Measurements from ENCODE around the gene SMARCD1.

SMARCD1 gene

DNA sequence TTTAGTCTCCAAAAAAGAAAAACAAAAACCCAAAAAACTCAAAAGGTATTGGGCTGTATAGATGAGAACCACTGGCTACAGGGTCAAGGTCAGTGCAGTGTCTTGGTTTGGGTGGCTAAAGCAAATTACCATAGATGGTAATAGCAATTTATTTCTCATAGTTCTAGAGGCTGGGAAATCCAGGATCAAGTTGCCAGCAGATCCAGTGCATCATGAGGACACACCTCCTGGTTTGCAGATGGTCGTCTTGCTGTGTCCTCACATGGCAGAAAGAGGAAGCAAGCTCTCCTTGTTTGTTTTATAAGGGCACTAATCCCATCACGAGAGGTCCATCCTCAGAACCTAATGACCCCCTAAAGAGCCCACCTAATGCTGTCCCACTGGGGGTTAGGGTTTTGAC is 38.1 kb downstream of the SMARCD1 start:
- H3K27me3 ChIP-seq (ENCODE audit: low read depth, low read length): no peaks in the 10 kb centered on the region
- H3K36me3 ChIP-seq (replicated peaks; ENCODE audit: low read depth, low read length): peaks cover 35% of the 10 kb centered on the region

DNA sequence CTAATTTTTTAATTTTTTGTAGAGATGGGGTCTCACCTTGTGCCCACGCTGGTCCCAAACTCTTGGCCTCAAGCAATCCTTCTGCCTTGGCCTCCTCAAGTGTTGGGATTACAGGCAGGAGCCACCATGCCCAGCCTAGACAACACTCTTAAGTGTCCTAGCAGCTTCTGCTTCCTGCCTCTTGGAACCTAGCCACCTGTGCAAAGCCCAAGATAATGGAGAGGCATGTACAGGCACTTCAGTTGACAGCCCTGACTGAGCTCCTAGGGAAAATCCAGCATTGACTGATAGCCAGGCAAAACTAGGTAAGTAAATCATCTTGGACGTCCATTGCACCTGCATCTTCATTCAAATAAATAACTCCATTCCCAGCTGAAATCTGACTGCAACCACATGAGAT is 42.4 kb downstream of the SMARCD1 start:
- no peak overlapping the region for H3K27ac ChIP-seq (ENCODE audit: low read length)
- no peaks in the 10 kb centered on the region for H3K79me2 ChIP-seq (ENCODE audit: low read length)
- no peaks in the 10 kb centered on the region for H3K27me3 ChIP-seq (ENCODE audit: low read depth, low read length)
- no peak overlapping the region for H2AFZ ChIP-seq (ENCODE audit: low read depth, low read length)
- no peak for TF ChIP-seq EZH2phosphoT487 (IDR thresholded peaks at IDR 0.05; ENCODE audit: low read depth)
- TF ChIP-seq, protein P1, sequence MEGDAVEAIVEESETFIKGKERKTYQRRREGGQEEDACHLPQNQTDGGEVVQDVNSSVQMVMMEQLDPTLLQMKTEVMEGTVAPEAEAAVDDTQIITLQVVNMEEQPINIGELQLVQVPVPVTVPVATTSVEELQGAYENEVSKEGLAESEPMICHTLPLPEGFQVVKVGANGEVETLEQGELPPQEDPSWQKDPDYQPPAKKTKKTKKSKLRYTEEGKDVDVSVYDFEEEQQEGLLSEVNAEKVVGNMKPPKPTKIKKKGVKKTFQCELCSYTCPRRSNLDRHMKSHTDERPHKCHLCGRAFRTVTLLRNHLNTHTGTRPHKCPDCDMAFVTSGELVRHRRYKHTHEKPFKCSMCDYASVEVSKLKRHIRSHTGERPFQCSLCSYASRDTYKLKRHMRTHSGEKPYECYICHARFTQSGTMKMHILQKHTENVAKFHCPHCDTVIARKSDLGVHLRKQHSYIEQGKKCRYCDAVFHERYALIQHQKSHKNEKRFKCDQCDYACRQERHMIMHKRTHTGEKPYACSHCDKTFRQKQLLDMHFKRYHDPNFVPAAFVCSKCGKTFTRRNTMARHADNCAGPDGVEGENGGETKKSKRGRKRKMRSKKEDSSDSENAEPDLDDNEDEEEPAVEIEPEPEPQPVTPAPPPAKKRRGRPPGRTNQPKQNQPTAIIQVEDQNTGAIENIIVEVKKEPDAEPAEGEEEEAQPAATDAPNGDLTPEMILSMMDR (IDR thresholded peaks at IDR 0.05; ENCODE audit: low read depth, low read length): no peak
- H3K9ac ChIP-seq (ENCODE audit: low read length): no peak overlapping the region
- H3K36me3 ChIP-seq (replicated peaks; ENCODE audit: low read depth, low read length): peaks cover 36% of the 10 kb centered on the region
- H3K4me1 ChIP-seq (ENCODE audit: low read length): peaks cover 10% of the 10 kb centered on the region
- H3K4me2 ChIP-seq (ENCODE audit: low read length): no peak overlapping the region
- H3K4me3 ChIP-seq (ENCODE audit: low read length): no peak overlapping the region
- no peaks in the 10 kb centered on the region for H4K20me1 ChIP-seq (ENCODE audit: insufficient read depth, low read length)
- H3K9me3 ChIP-seq (ENCODE audit: insufficient read depth, low read length): no peaks in the 10 kb centered on the region

More for the DNA sequence above, 38.1 kb downstream of the SMARCD1 start:
- Histone ChIP-seq H3K9me3 (ENCODE audit: insufficient read depth, low read length) (no peaks in the 10 kb centered on the region), H4K20me1 (ENCODE audit: insufficient read depth, low read length) (peaks cover 4% of the 10 kb centered on the region; the same call in 1 of the 2 replicates), H3K4me3 (ENCODE audit: low read length) (no peak overlapping the region), H3K9ac (ENCODE audit: low read length) (no peak overlapping the region), H3K4me1 (ENCODE audit: low read length) (peaks cover 10% of the 10 kb centered on the region), H2AFZ (ENCODE audit: low read depth, low read length) (no peak overlapping the region), H3K4me2 (ENCODE audit: low read length) (no peak overlapping the region), H3K27ac (ENCODE audit: low read length) (no peak overlapping the region), H3K79me2 (ENCODE audit: low read length) (peaks cover 18% of the 10 kb centered on the region; the same call in 1 of the 2 replicates)
- no peak for TF ChIP-seq EZH2phosphoT487 (IDR thresholded peaks at IDR 0.05; ENCODE audit: low read depth)
- TF ChIP-seq, protein P1 (IDR thresholded peaks at IDR 0.05; ENCODE audit: low read depth, low read length): no peak

DNA sequence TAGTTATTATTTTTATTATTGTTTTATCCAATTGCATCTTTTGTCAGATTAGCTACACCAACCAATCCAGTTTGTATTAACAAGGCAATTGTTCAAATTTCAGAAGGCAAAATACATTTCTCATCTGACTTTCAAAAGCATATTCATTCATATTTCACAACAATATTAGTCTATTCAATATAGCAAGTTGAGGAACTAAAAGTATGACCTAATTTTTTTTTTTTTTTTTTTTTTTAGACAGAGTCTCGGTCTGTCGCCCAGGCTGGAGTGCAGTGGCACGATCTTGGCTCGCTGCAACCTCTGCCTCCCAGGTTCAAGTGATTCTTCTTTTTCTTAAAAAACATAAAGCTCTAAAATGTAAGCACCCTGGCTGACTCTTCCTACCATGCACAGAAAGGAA is 44.1 kb downstream of the SMARCD1 start:
- no peaks in the 10 kb centered on the region for H4K20me1 ChIP-seq (ENCODE audit: insufficient read depth, low read length)

DNA sequence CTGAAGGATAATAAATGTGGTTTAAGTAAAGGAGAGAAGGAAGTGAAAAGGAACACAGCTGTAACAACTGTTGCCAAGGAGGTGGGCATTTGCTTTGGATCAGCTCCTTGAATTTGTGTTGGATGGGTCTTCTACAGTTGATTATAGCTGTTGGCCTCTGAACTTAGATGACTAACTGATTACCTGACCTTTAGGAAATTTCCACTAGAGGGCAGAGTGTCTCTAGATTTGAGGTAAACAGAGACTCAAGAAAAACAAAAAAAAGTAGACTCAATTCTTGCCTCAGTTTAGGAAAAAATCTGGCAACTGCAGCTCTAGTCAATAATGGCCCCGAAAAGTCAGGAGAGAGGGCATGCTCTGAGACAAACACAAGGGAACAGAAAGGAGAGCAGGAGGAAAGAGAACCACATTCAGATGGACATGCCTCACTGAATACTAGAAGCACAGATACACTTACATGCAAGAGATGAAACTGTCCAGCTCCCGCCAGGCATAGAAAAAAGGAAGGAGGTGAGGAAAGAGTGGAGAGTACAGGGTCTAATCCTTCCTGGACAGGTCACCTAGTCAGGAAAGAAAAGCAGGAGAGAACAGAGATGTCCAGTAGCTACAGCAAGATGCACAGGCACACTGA is 47.5 kb downstream of the SMARCD1 start:
- no peak overlapping the region for H3K4me3 ChIP-seq (ENCODE audit: low read length)
- no peaks in the 10 kb centered on the region for H3K4me1 ChIP-seq (ENCODE audit: low read length)
- no peaks in the 10 kb centered on the region for H4K20me1 ChIP-seq (ENCODE audit: insufficient read depth, low read length)
- H3K36me3 ChIP-seq (replicated peaks; ENCODE audit: low read depth, low read length): peaks cover 48% of the 10 kb centered on the region
- no peak overlapping the region for H3K9ac ChIP-seq (ENCODE audit: low read length)
- H2AFZ ChIP-seq (ENCODE audit: low read depth, low read length): no peak overlapping the region
- no peak overlapping the region for H3K27ac ChIP-seq (ENCODE audit: low read length)
- no peaks in the 10 kb centered on the region for H3K9me3 ChIP-seq (ENCODE audit: insufficient read depth, low read length)
- H3K79me2 ChIP-seq (ENCODE audit: low read length): no peaks in the 10 kb centered on the region
- H3K27me3 ChIP-seq (ENCODE audit: low read depth, low read length): no peaks in the 10 kb centered on the region
- TF ChIP-seq, protein P1 (IDR thresholded peaks at IDR 0.05; ENCODE audit: low read depth, low read length): peak; percentile 50
- no peak for TF ChIP-seq EZH2phosphoT487 (IDR thresholded peaks at IDR 0.05; ENCODE audit: low read depth)
- H3K4me2 ChIP-seq (ENCODE audit: low read length): no peak overlapping the region

More for the DNA sequence above, 44.1 kb downstream of the SMARCD1 start:
- H3K36me3 ChIP-seq (replicated peaks; ENCODE audit: low read depth, low read length): peaks cover 35% of the 10 kb centered on the region
- no peak overlapping the region for H3K4me2 ChIP-seq (ENCODE audit: low read length)
- H3K79me2 ChIP-seq (ENCODE audit: low read length): no peaks in the 10 kb centered on the region
- H3K4me3 ChIP-seq (ENCODE audit: low read length): no peak overlapping the region
- H3K4me1 ChIP-seq (ENCODE audit: low read length): peaks cover 10% of the 10 kb centered on the region
- H3K27me3 ChIP-seq (ENCODE audit: low read depth, low read length): no peaks in the 10 kb centered on the region
- H3K9me3 ChIP-seq (ENCODE audit: insufficient read depth, low read length): no peaks in the 10 kb centered on the region
- no peak overlapping the region for H3K9ac ChIP-seq (ENCODE audit: low read length)
- TF ChIP-seq EZH2phosphoT487 (IDR thresholded peaks at IDR 0.05; ENCODE audit: low read depth): no peak
- TF ChIP-seq, protein P1 (IDR thresholded peaks at IDR 0.05; ENCODE audit: low read depth, low read length): no peak
- H2AFZ ChIP-seq (ENCODE audit: low read depth, low read length): no peak overlapping the region
- H3K27ac ChIP-seq (ENCODE audit: low read length): no peak overlapping the region

All from OCI-LY3 (cell line).